A673 (cell line): Measurements from ENCODE around the gene CHRNB4. TPM values are rescaled to one million over a fixed set of nuclear protein-coding genes. Genes with fewer than 3 reads are reported as not detected.

Source experiments
- BruUV-seq: library from RNA; stranded (reverse); fragments of 400-500 nt; replicated peaks from 2 replicates; lab custom pipeline; 2021; lab: Mats Ljungman, UMichigan
- CTCF ChIA-PET: fragments of 300-600 bp; sonication (Branson Sonifier 250); formaldehyde crosslinking; loops from one replicate; lab custom pipeline; 2022; ENCODE audit warnings: antibody characterized with exemption; lab: Charles Lee
- POLR2A ChIA-PET: fragments of 300-600 bp; sonication (Branson Sonifier 250); formaldehyde crosslinking; loops from one replicate; lab custom pipeline; 2022; ENCODE audit warnings: antibody characterized with exemption; ENCODE audit not compliant: low non-redundant PET; lab: Charles Lee
- DNase-seq: peaks from one replicate; pipeline ENCODE4 v3.0.0-alpha.2; 2015; ENCODE audit warnings: low spot score
- H3K27ac ChIP-seq: fragments of 200-600 bp; sonication (generic); 2 replicates; pipeline ENCODE4 v1.5.1; 2016; ENCODE audit warnings: mixed run types, low read depth, mild to moderate bottlenecking, mixed read lengths, antibody characterized with exemption, low read length; ENCODE audit not compliant: poor library complexity, severe bottlenecking
- H3K27me3 ChIP-seq: fragments of 200-600 bp; sonication (generic); replicated peaks from 2 replicates; pipeline ENCODE4 v1.6.1; 2017; ENCODE audit warnings: mixed run types, low read depth, mild to moderate bottlenecking, mixed read lengths, antibody characterized with exemption, low read length; ENCODE audit not compliant: insufficient read depth, poor library complexity
- H3K36me3 ChIP-seq: fragments of 200-600 bp; sonication (generic); 2 replicates; pipeline ENCODE4 v1.6.1; 2016; ENCODE audit warnings: mixed run types, mild to moderate bottlenecking, mixed read lengths, antibody characterized with exemption, low read length; ENCODE audit not compliant: insufficient read depth, poor library complexity, severe bottlenecking
- H3K4me1 ChIP-seq: fragments of 200-600 bp; sonication (generic); 2 replicates; pipeline ENCODE4 v1.6.1; 2017; ENCODE audit warnings: mixed run types, mild to moderate bottlenecking, mixed read lengths, antibody characterized with exemption, low read length; ENCODE audit not compliant: insufficient read depth, poor library complexity, severe bottlenecking
- H3K4me3 ChIP-seq: fragments of 200-600 bp; sonication (generic); 2 replicates; pipeline ENCODE4 v1.5.1; 2016; ENCODE audit warnings: low read depth, mixed run types, mild to moderate bottlenecking, mixed read lengths, low read length; ENCODE audit not compliant: poor library complexity, severe bottlenecking
- H3K9me3 ChIP-seq: fragments of 200-600 bp; sonication (generic); 2 replicates; pipeline ENCODE4 v1.6.1; 2016; ENCODE audit warnings: mixed run types, low read depth, mild to moderate bottlenecking, mixed read lengths, antibody characterized with exemption, low read length; ENCODE audit not compliant: poor library complexity, severe bottlenecking
- CTCF ChIP-seq: fragments of 300-800, 200-600 bp; sonication (generic); conservative IDR thresholded peaks from 2 replicates; pipeline ENCODE4 v1.5.1; 2017; ENCODE audit warnings: low read depth, mild to moderate bottlenecking, antibody characterized with exemption, low read length, moderate library complexity, mixed read lengths
- EZH2 ChIP-seq: fragments of 200-600 bp; sonication (generic); IDR thresholded peaks from 2 replicates; pipeline ENCODE4 v1.6.1; 2017; ENCODE audit warnings: borderline replicate concordance, low read depth, mild to moderate bottlenecking, mixed read lengths, antibody characterized with exemption, low read length; ENCODE audit not compliant: poor library complexity, severe bottlenecking
- intact Hi-C: fragments of 100-400 bp; cut with micrococcal nuclease; formaldehyde crosslinking; loops from one replicate; pipeline ENCODE4 v1.10.0; 2022; ENCODE audit not compliant: unreplicated experiment
- total RNA-seq: library from RNA; stranded (reverse); gene quantifications from 2 replicates; pipeline ENCODE4 v1.2.3, GENCODE V29; 2021

The CHRNB4 gene
- total RNA-seq, 1 experiment from 2014 or later = not detected

GRCh38 chr15:78641749-78642275, 802 bp upstream of the CHRNB4 start:
- H3K9me3 ChIP-seq = no peaks in the 10 kb centered on the region
- no TSS peak for BruUV-seq
- ChIA-PET POLR2A (no interaction called here), CTCF (no interaction called here)
- no peak overlapping the region for H3K27ac ChIP-seq
- H3K27me3 ChIP-seq = peaks cover 71% of the 10 kb centered on the region
- TF ChIP-seq CTCF (no peak), EZH2 (no peak)
- H3K4me1 ChIP-seq = no peaks in the 10 kb centered on the region
- no peaks in the 10 kb centered on the region for H3K36me3 ChIP-seq
- intact Hi-C loops = no loop called here
- H3K4me3 ChIP-seq = no peak overlapping the region
- no peak for DNase-seq

DNA sequence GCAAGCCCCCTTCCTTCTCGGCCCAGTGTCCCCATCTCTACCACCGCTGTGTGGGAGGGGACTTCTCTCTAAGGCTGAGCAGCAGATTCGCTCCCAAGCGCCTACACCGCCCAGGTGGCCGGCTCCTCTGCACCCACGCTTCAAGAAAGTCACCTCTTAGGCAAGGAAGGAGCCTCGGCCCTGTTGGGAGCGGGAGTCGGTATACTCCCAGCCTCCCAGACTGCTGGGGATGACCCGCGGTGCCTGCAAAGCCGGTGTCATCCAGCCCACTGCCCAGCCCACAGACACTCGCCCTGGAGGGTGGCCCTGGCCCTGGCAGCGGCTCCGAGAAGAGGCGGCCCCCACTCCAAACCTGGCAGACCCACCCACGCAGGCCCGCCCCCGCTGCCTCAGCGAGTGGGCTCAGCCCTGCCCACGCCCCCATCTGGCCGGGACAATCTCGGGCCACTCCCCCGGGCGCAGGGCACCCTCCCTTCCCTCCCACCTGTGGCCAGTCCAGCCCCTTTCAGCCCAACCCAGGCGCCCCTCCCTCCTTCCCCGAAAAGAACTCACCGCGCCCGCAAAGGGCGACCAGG, 396 bp downstream of the CHRNB4 start:
- Histone ChIP-seq H3K27ac (no peak overlapping the region), H3K9me3 (no peaks in the 10 kb centered on the region), H3K36me3 (no peaks in the 10 kb centered on the region), H3K4me1 (no peaks in the 10 kb centered on the region), H3K4me3 (peak overlapping the region; percentile 21), H3K27me3 (peaks cover 68% of the 10 kb centered on the region)
- CTCF ChIA-PET = no interaction called here
- BruUV-seq = no TSS peak
- TF ChIP-seq EZH2 (no peak), CTCF (no peak)
- DNase-seq = no peak
- POLR2A ChIA-PET = no interaction called here
- intact Hi-C loops = no loop called here

DNA sequence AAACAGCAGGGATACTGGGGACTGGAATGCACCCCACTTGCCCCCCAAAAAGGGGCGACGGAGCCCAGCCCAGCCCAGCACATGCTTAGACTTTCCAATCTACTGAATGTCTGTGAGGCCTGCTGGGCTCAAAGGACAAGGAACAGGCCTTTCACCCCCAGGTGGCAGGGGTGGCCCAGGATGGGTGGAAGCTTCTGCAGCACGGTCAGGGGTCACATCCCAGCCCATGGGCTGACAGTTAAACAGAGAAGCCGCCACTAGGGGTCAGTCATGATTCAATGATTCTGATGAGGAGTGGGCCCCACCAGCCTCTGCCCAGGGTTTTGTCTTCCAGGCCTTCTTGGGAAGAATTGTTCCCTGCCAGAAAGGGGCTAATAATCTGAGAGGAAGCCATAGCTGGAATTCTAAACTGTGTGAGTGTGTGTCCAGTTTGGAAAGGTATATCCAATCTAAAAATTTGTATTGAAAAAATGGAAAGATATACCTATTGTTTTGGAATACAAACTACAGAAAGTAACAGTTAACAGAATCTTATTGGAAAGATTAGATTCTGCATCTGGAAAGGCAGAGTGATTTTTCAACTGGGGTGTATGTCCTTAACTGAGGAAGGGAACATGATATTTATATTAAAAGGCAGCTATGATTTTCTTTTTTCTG, 2.2 kb downstream of the CHRNB4 start:
- no peaks in the 10 kb centered on the region for H3K9me3 ChIP-seq
- intact Hi-C loops = loop anchor here (1.0 to 2.0 kb wide), 2 partner anchors 71 to 102 kb away; no protein-coding TSS in a partner anchor
- ChIA-PET POLR2A (no interaction called here), CTCF (interaction anchor here (0.7 kb wide), 1 partner anchor 22 kb away, joined by 3 read pairs; no protein-coding TSS in a partner anchor)
- TF ChIP-seq CTCF (peak; percentile 71), EZH2 (no peak)
- no peak overlapping the region for H3K4me3 ChIP-seq
- no peaks in the 10 kb centered on the region for H3K36me3 ChIP-seq
- BruUV-seq = no TSS peak
- H3K4me1 ChIP-seq = no peaks in the 10 kb centered on the region
- DNase-seq = peak; percentile 68
- peaks cover 72% of the 10 kb centered on the region for H3K27me3 ChIP-seq
- no peak overlapping the region for H3K27ac ChIP-seq
